Neuronal stem cell (in vitro differentiated cells): ENCODE results near the gene UBB.

Source experiments
- DNase-seq: peaks from one replicate; pipeline ENCODE4 v3.0.0-alpha.2; 2013; ENCODE audit warnings: low spot score
- H2AFZ ChIP-seq: one replicate; pipeline ENCODE4 v1.6.1; 2013; ENCODE audit warnings: mild to moderate bottlenecking, low read length, inconsistent platforms
- H2AK5ac ChIP-seq: 2 replicates; pipeline ENCODE4 v1.6.1; 2013; ENCODE audit warnings: low read depth, mild to moderate bottlenecking, inconsistent platforms, low read length, moderate library complexity, mixed read lengths
- H2BK120ac ChIP-seq: 2 replicates; pipeline ENCODE4 v1.6.1; 2013; ENCODE audit warnings: low read depth, mild to moderate bottlenecking, inconsistent platforms, low read length, moderate library complexity, mixed read lengths
- H2BK12ac ChIP-seq: one replicate; pipeline ENCODE4 v1.6.1; 2013; ENCODE audit warnings: low read length, inconsistent platforms
- H2BK15ac ChIP-seq: 2 replicates; pipeline ENCODE4 v1.6.1; 2013; ENCODE audit warnings: mild to moderate bottlenecking, low read length, inconsistent platforms, mixed read lengths
- H2BK5ac ChIP-seq: one replicate; pipeline ENCODE4 v1.6.1; 2013; ENCODE audit warnings: inconsistent platforms, mild to moderate bottlenecking, low read length, moderate library complexity
- H3K14ac ChIP-seq: one replicate; pipeline ENCODE4 v1.6.1; 2013; ENCODE audit warnings: low read length, inconsistent platforms
- H3K18ac ChIP-seq: 2 replicates; pipeline ENCODE4 v1.6.1; 2013; ENCODE audit warnings: low read length, inconsistent platforms
- H3K23ac ChIP-seq: 2 replicates; pipeline ENCODE4 v1.6.1; 2013; ENCODE audit warnings: low read depth, mild to moderate bottlenecking, mixed read lengths, low read length, inconsistent platforms; ENCODE audit not compliant: poor library complexity
- H3K27ac ChIP-seq: replicated peaks from 3 replicates; pipeline ENCODE4 v1.5.1; 2013; ENCODE audit warnings: low read length, inconsistent platforms
- H3K27me3 ChIP-seq, 3 experiments: 2 replicates each; pipeline ENCODE4 v1.6.1; 2013; ENCODE audit warnings: low read length in 3 of 3, mild to moderate bottlenecking in 2 of 3, inconsistent platforms in 1 of 3, low read depth in 1 of 3, mixed read lengths in 1 of 3, moderate library complexity in 1 of 3; ENCODE audit not compliant: control insufficient read depth in 3 of 3, insufficient read depth in 3 of 3
- H3K36me3 ChIP-seq, 2 donors: replicated peaks in 1 of 2; 2 replicates each; pipeline ENCODE4 v1.6.1; 2013; ENCODE audit warnings: low read length in 2 of 2; ENCODE audit not compliant: control insufficient read depth in 2 of 2, insufficient read depth in 2 of 2
- H3K4ac ChIP-seq: 2 replicates; pipeline ENCODE4 v1.6.1; 2013; ENCODE audit warnings: inconsistent platforms, mild to moderate bottlenecking, low read length, moderate library complexity
- H3K4me1 ChIP-seq, 2 donors: 1 replicate in 1 of 2; 2 replicates in 1 of 2; pipeline ENCODE4 v1.6.1; 2013; ENCODE audit warnings: low read length in 2 of 2, low read depth in 1 of 2; ENCODE audit not compliant: control insufficient read depth in 2 of 2, insufficient read depth in 1 of 2
- H3K4me2 ChIP-seq: one replicate; pipeline ENCODE4 v1.6.1; 2013; ENCODE audit warnings: mild to moderate bottlenecking, low read length, inconsistent platforms; ENCODE audit not compliant: insufficient read depth, poor library complexity, severe bottlenecking
- H3K4me3 ChIP-seq, 2 donors: 2 replicates each; pipeline ENCODE4 v1.5.1; 2013; ENCODE audit warnings: low read length in 2 of 2, mild to moderate bottlenecking in 2 of 2, inconsistent platforms in 1 of 2, moderate library complexity in 1 of 2
- H3K79me1 ChIP-seq: one replicate; pipeline ENCODE4 v1.6.1; 2013; ENCODE audit warnings: low read depth, mild to moderate bottlenecking, inconsistent platforms, low read length, moderate library complexity
- H3K9ac ChIP-seq: one replicate; pipeline ENCODE4 v1.6.1; 2013; ENCODE audit warnings: mild to moderate bottlenecking, low read depth, low read length, inconsistent platforms; ENCODE audit not compliant: poor library complexity
- H3K9me3 ChIP-seq, 2 donors: replicated peaks in 1 of 2; 2 replicates each; pipeline versions ENCODE3 to v1.6.1; 2013; ENCODE audit warnings: low read length in 2 of 2, mild to moderate bottlenecking in 2 of 2, inconsistent platforms in 1 of 2, low read depth in 1 of 2, mixed read lengths in 1 of 2, moderate library complexity in 1 of 2; ENCODE audit not compliant: control insufficient read depth in 2 of 2, insufficient read depth in 1 of 2
- H4K8ac ChIP-seq: one replicate; pipeline ENCODE4 v1.6.1; 2013; ENCODE audit warnings: low read depth, mild to moderate bottlenecking, inconsistent platforms, low read length, moderate library complexity
- H4K91ac ChIP-seq: one replicate; pipeline ENCODE4 v1.6.1; 2013; ENCODE audit warnings: low read length, low read depth, mild to moderate bottlenecking, inconsistent platforms; ENCODE audit not compliant: poor library complexity
- WGBS, 2 donors: extraction: QIAGEN DNeasy Blood & Tissue Kit; methylation state at CpG; one replicate each; pipeline ENCODE4 v1.1.7; 2013; ENCODE audit warnings: missing lambda C conversion rate in 2 of 2, mixed read lengths in 1 of 2; ENCODE audit not compliant: insufficient read length in 2 of 2, insufficient replicate concordance in 1 of 2; ENCODE audit errors: extremely low coverage in 2 of 2; 5-methylcytosine and 5-hydroxymethylcytosine counted together

UBB gene

DNA sequence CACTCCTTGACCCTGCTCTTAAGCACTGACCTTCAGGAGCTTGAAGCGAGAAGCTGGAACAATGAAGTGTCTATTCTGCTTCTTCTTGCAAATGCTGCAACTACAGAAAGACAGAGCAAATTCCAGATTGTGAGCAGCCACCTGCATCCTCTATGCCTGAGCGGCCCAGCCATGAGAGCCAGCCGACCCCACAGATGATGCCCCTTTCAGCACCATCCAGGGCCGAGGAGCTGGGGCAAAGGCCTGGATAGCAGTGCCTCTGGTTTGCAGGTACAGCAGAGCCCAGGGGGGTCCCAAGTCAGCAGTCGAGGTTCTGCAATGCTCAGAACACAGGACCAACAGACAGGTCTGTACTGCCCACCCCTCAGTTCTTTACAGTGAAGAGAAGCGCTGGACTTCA, 32.3 kb upstream of the UBB start:
- Histone ChIP-seq H3K79me1 (peaks cover 6% of the 10 kb centered on the region), H2BK5ac (no peak overlapping the region), H3K27ac (no peak overlapping the region), H3K27me3 (no peaks in the 10 kb centered on the region), H3K4ac (no peak overlapping the region), H4K8ac (no peak overlapping the region), H4K91ac (no peak overlapping the region), H3K9me3 (peaks cover 0 to 1% of the 10 kb centered on the region in 2 donors), H3K4me2 (no peak overlapping the region), H3K14ac (no peak overlapping the region), H3K9ac (no peak overlapping the region), H3K4me3 (no peak overlapping the region), H2BK12ac (no peak overlapping the region), H3K36me3 (peaks cover 33 to 54% of the 10 kb centered on the region in 2 donors), H2AK5ac (no peak overlapping the region), H3K23ac (peak overlapping the region; percentile 27), H3K4me1 (peaks cover 0 to 4% of the 10 kb centered on the region in 2 donors), H3K18ac (no peak overlapping the region), H2BK15ac (no peak overlapping the region), H2BK120ac (no peak overlapping the region), H2AFZ (no peak overlapping the region)
- no peak for DNase-seq
- no CpG with 5 or more reads among the region's 6 CpGs for WGBS, 2 donors

DNA sequence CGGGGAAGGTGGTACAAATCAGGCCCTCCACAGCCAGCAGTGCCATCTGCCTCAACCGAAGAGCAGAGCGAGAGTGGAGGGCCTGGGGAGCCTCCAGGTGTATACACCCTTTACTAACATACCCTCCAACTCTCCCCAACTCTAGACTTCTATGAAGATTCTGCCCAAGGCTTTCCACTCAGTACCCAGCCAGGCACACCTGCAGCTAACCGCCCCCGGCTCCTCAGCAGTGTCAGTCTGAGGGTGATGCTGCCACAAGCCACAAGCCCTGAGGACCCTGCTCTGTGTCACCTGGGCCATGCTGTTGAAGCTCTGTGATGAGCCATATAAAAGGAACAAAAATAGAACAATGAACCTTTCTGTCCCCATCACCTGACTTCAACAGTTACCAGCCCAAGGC, 31.5 kb upstream of the UBB start:
- WGBS, 2 donors: no CpG with 5 or more reads among the region's 5 CpGs
- Histone ChIP-seq H3K4me2 (no peak overlapping the region), H3K4me3 (no peak overlapping the region), H3K23ac (no peak overlapping the region), H4K8ac (no peak overlapping the region), H3K79me1 (peaks cover 6% of the 10 kb centered on the region), H3K18ac (no peak overlapping the region), H2BK15ac (no peak overlapping the region), H4K91ac (no peak overlapping the region), H3K36me3 (peaks cover 27 to 46% of the 10 kb centered on the region in 2 donors), H2AK5ac (no peak overlapping the region), H3K27ac (no peak overlapping the region), H3K9me3 (peaks cover 0 to 6% of the 10 kb centered on the region in 2 donors), H2AFZ (no peak overlapping the region), H2BK12ac (no peak overlapping the region), H3K14ac (no peak overlapping the region), H3K4me1 (peaks cover 0 to 4% of the 10 kb centered on the region in 2 donors), H3K27me3 (no peaks in the 10 kb centered on the region), H2BK120ac (no peak overlapping the region), H3K9ac (no peak overlapping the region), H3K4ac (no peak overlapping the region), H2BK5ac (peak overlapping the region; percentile 10)
- DNase-seq: no peak

DNA sequence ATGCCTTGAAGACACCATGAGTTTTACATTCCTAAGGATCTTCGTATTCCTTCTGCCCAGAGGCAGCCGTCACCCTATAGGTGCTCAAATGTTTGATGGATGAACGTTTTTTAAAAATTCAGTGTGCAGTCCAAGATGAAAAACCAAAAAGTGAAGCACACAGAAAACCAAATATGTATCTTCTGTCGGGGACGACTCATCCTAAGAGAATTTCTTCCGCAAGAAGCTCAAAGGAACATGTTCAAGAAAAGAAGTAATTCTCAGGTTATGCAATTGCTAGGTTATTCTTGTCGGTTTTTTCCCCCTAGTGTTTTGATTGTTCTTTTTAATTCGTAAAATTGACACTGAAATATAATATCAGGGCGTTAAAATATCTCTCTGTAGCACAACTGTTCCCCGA, 29.1 kb upstream of the UBB start:
- Histone ChIP-seq H3K14ac (no peak overlapping the region), H3K4me1 (peaks cover 0 to 4% of the 10 kb centered on the region in 2 donors), H3K18ac (no peak overlapping the region), H2BK12ac (no peak overlapping the region), H4K91ac (no peak overlapping the region), H2BK5ac (no peak overlapping the region), H3K36me3 (peaks cover 21 to 31% of the 10 kb centered on the region in 2 donors), H2BK15ac (no peak overlapping the region), H3K27ac (peak overlapping the region; percentile 85), H2BK120ac (no peak overlapping the region), H2AFZ (peak overlapping the region; percentile 93), H3K27me3 (no peaks in the 10 kb centered on the region), H3K9ac (no peak overlapping the region), H3K9me3 (peaks cover 0 to 6% of the 10 kb centered on the region in 2 donors), H3K23ac (no peak overlapping the region), H3K4me3 (peak overlapping the region; percentile 59 to 99), H3K79me1 (peaks cover 6% of the 10 kb centered on the region), H4K8ac (no peak overlapping the region), H3K4me2 (peak overlapping the region; percentile 55), H3K4ac (no peak overlapping the region), H2AK5ac (no peak overlapping the region)
- WGBS, 2 donors: no CpG with 5 or more reads among the region's 10 CpGs
- no peak for DNase-seq

DNA sequence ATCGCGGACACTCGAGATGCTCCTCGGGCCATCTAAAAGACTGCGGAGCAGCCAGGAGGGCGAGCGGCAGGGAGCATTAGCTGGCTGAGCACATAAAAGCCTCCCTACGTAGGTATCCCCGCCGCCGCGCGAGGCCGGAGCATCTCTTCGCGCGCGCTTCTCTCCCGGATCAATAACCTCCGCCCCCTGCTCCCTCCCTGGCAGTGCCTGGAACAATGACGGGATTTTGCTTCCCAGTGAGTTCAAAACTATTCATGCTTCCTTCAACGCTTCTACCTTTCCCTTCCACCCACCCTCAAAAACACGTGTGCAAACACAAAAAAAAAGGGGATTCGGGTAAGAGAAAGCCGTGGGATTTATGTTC, 28.6 kb upstream of the UBB start:
- peaks cover 0 to 4% of the 10 kb centered on the region in 2 donors for H3K4me1 ChIP-seq
- no peak overlapping the region for H4K91ac ChIP-seq
- peak overlapping the region; percentile 85 for H3K27ac ChIP-seq
- H3K4me2 ChIP-seq: peak overlapping the region; percentile 55
- peaks cover 6% of the 10 kb centered on the region for H3K79me1 ChIP-seq
- peak overlapping the region; percentile 59 to 99 for H3K4me3 ChIP-seq
- peak overlapping the region; percentile 100 for H3K18ac ChIP-seq
- H3K9ac ChIP-seq: peak overlapping the region; percentile 93
- H2BK12ac ChIP-seq: no peak overlapping the region
- peak overlapping the region; percentile 97 for H2AK5ac ChIP-seq
- H3K9me3 ChIP-seq: peaks cover 0 to 6% of the 10 kb centered on the region in 2 donors
- H2BK5ac ChIP-seq: peak overlapping the region; percentile 84
- H3K36me3 ChIP-seq: peaks cover 17 to 27% of the 10 kb centered on the region in 2 donors
- H3K14ac ChIP-seq: peak overlapping the region; percentile 90
- no peak overlapping the region for H2BK15ac ChIP-seq
- no peak overlapping the region for H4K8ac ChIP-seq
- H2BK120ac ChIP-seq: peak overlapping the region; percentile 76
- H2AFZ ChIP-seq: peak overlapping the region; percentile 93
- H3K23ac ChIP-seq: no peak overlapping the region
- H3K27me3 ChIP-seq: no peaks in the 10 kb centered on the region
- peak overlapping the region; percentile 85 for H3K4ac ChIP-seq
- no CpG with 5 or more reads among the region's 25 CpGs for WGBS, 2 donors
- DNase-seq: no peak
